ENCODE results near the gene FUOM. TPM values are rescaled to one million over a fixed set of nuclear protein-coding genes. Genes with fewer than 3 reads are reported as not detected.
"Not testable (repeated sequence)": the region's sequence is repeated elsewhere in the genome, so short reads cannot be mapped to it uniquely, and the experiment has no call there.

Gene FUOM
- total RNA-seq, 4 donors from 2014 or later: 7.9 to 12.2 (median 10.5) TPM

DNA sequence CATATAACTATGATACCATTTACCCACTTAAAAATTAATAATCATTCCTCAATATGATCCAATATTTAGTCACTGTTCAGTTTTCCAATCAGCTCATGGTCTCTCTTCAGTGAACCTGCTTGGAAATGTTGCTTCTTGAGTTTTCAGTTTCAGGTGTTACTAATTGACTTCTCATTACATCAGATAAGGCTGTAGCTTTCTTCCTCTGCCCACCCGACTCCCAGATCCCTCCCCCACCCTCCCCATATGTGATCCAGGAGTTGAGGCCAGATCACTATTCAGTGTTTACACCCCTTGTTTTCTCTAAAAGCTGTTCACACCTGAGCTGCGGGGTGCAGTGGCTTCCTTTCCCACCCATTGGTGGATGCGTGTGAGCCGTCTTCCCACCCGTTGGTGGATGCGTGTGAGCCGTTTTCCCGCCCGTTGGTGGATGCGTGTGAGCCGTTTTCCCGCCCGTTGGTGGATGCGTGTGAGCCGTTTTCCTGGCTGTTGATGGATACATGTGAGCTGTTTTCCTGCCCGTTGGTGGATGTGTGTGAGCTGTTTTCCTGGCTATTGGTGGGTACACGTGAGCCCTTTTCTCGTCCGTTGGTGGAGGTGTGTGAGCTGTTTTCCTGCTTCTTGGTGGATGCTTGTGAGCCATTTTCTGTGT lies 32.9 kb upstream of the FUOM start:
- Histone ChIP-seq H3K4me1 (peaks cover 14 to 18% (median 16%) of the 10 kb centered on the region in 4 donors), H3K27ac (replicated peaks in 1 of 4) (no peak overlapping the region), H3K4me3 (no peak overlapping the region), H3K27me3 (no peaks in the 10 kb centered on the region), H3K36me3 (peaks cover 0 to 45% (median 11%) of the 10 kb centered on the region in 4 donors), H3K9me3 (no peaks in the 10 kb centered on the region)
- WGBS: 88% methylated on average over 19 of the region's 19 CpGs
- DNase-seq (ENCODE audit: extremely low spot score): no peak
- intact Hi-C loops (cut with DNase I): no loop called here
- TF ChIP-seq POLR2A (IDR thresholded peaks at IDR 0.05; ENCODE audit: low read depth) (no peak), EP300 (IDR thresholded peaks at IDR 0.05) (no peak), CTCF (IDR thresholded peaks at IDR 0.05) (no peak), POLR2AphosphoS5 (IDR thresholded peaks at IDR 0.05) (no peak)

DNA sequence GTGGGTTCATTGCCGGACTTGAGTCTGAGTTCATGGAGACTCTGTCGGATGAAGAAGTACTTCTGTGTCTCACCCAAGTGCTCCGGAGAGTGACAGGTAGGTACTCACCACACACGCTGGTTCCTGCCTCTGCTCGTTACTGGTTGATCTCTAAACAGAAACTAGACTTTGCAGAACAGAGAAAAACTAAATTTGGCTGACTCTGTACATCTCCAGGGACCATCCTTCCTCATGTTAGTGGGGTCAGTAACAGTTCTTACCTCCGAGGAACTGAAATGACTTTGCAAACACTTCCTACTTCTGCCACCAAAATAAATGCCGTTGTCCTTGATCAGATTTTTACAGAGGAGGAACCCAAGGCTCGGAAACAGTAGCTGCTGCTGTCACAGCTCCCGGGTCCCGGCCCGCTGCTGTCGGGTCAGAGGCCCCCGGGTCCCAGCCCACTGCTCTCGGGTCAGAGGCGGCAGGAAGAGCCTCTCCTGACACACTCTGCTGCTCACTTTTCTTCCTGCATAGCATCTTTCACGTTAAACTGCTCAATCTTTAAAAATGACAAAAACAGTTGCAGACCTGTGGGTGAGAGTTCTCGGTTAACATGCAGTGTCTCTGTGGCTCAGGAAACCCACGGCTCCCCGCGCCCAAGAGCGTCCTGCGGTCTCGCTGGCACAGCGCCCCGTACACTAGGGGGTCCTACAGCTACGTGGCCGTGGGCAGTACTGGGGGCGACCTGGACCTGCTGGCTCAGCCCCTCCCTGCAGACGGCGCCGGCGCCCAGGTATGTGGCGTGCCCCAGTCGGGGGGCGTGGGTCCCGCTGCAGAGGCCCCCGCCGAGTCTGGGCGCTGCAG lies 31.4 kb upstream of the FUOM start:
- intact Hi-C loops (cut with DNase I): no loop called here
- 83% methylated on average over 39 of the region's 39 CpGs for WGBS
- TF ChIP-seq CTCF (IDR thresholded peaks at IDR 0.05) (no peak), EP300 (IDR thresholded peaks at IDR 0.05) (no peak), POLR2AphosphoS5 (IDR thresholded peaks at IDR 0.05) (no peak), POLR2A (IDR thresholded peaks at IDR 0.05; ENCODE audit: low read depth) (no peak)
- H3K36me3 ChIP-seq: peaks cover 0 to 54% (median 21%) of the 10 kb centered on the region in 4 donors
- H3K4me1 ChIP-seq: peaks cover 0 to 6% (median 6%) of the 10 kb centered on the region in 4 donors
- DNase-seq (ENCODE audit: extremely low spot score): no peak
- H3K9me3 ChIP-seq: no peaks in the 10 kb centered on the region
- H3K27ac ChIP-seq (replicated peaks in 1 of 4): peak overlapping the region in 1 of 4 donors; percentile 36
- peak overlapping the region in 2 of 4 donors; percentile 5 to 30 for H3K4me3 ChIP-seq
- no peaks in the 10 kb centered on the region for H3K27me3 ChIP-seq

GRCh38 chr10:133388236-133388972 lies 30.6 kb upstream of the FUOM start:
- Histone ChIP-seq H3K36me3 (peaks cover 0 to 61% (median 24%) of the 10 kb centered on the region in 4 donors), H3K27me3 (no peaks in the 10 kb centered on the region)

GRCh38 chr10:133386951-133387350 lies 29.1 kb upstream of the FUOM start:
- H3K9me3 ChIP-seq; H3K27ac ChIP-seq (replicated peaks in 1 of 4); DNase-seq (ENCODE audit: extremely low spot score); H3K4me3 ChIP-seq; H3K27me3 ChIP-seq; H3K4me1 ChIP-seq; intact Hi-C loops (cut with DNase I): not testable (repeated sequence)
- 96% methylated on average over 4 of the region's 4 CpGs for WGBS
- H3K36me3 ChIP-seq: peaks cover 0 to 72% (median 29%) of the 10 kb centered on the region in 4 donors

More at GRCh38 chr10:133388236-133388972, 30.6 kb upstream of the FUOM start:
- H3K9me3 ChIP-seq: no peaks in the 10 kb centered on the region
- no peak overlapping the region for H3K4me3 ChIP-seq
- intact Hi-C loops (cut with DNase I): no loop called here
- TF ChIP-seq EP300 (IDR thresholded peaks at IDR 0.05) (no peak), POLR2AphosphoS5 (IDR thresholded peaks at IDR 0.05) (no peak), CTCF (IDR thresholded peaks at IDR 0.05) (no peak), POLR2A (IDR thresholded peaks at IDR 0.05; ENCODE audit: low read depth) (no peak)
- DNase-seq (ENCODE audit: extremely low spot score): no peak
- no peak overlapping the region for H3K27ac ChIP-seq (replicated peaks in 1 of 4)
- H3K4me1 ChIP-seq: peaks cover 0 to 6% (median 5%) of the 10 kb centered on the region in 4 donors
- WGBS: 78% methylated on average over 14 of the region's 17 CpGs

- Histone ChIP-seq H3K27me3 (no peaks in the 10 kb centered on the region), H3K4me1 (peaks cover 6 to 11% (median 8%) of the 10 kb centered on the region in 4 donors), H3K4me3 (no peak overlapping the region), H3K36me3 (peaks cover 0 to 65% (median 25%) of the 10 kb centered on the region in 4 donors), H3K9me3 (no peaks in the 10 kb centered on the region), H3K27ac (replicated peaks in 1 of 4) (no peak overlapping the region)
- TF ChIP-seq POLR2A (IDR thresholded peaks at IDR 0.05; ENCODE audit: low read depth): no peak
- no peak for TF ChIP-seq CTCF (IDR thresholded peaks at IDR 0.05)
- TF ChIP-seq EP300 (IDR thresholded peaks at IDR 0.05): no peak
- TF ChIP-seq POLR2AphosphoS5 (IDR thresholded peaks at IDR 0.05): no peak
- intact Hi-C loops (cut with DNase I): no loop called here
- no peak for DNase-seq (ENCODE audit: extremely low spot score)
- 100% methylated on average over 2 of the region's 2 CpGs for WGBS
Observed at GRCh38 chr10:133385214-133385613, 27.4 kb upstream of the FUOM start.

All from esophagus muscularis mucosa (tissue), 4 donors.